Chondrocyte (in vitro differentiated cells): Measurements from ENCODE around the gene TTBK1. TPM values are rescaled to one million over a fixed set of nuclear protein-coding genes. Genes with fewer than 3 reads are reported as not detected.

Source experiments
- DNase-seq: peaks from one replicate; pipeline ENCODE4 v3.0.0; 2021; ENCODE audit warnings: mixed read lengths, low spot score
- H3K27ac Mint-ChIP-seq: one replicate; pipeline ENCODE4 v1.8.0; 2021; ENCODE audit warnings: mild to moderate bottlenecking, moderate library complexity, mixed read lengths; ENCODE audit not compliant: unreplicated experiment
- H3K27me3 Mint-ChIP-seq: 2 replicates; pipeline ENCODE4 v1.8.0; 2021; ENCODE audit warnings: low read depth, mixed read lengths
- H3K36me3 Mint-ChIP-seq: 2 replicates; pipeline ENCODE4 v1.8.0; 2021; ENCODE audit warnings: low read depth, mixed read lengths
- H3K4me1 Mint-ChIP-seq: 2 replicates; pipeline ENCODE4 v1.8.0; 2021; ENCODE audit warnings: low read depth, mild to moderate bottlenecking, mixed read lengths
- H3K4me3 Mint-ChIP-seq: one replicate; pipeline ENCODE4 v1.8.0; 2021; ENCODE audit warnings: mild to moderate bottlenecking, moderate library complexity, mixed read lengths; ENCODE audit not compliant: unreplicated experiment
- H3K9me3 Mint-ChIP-seq: 2 replicates; pipeline ENCODE4 v1.8.0; 2021; ENCODE audit warnings: low read depth, mixed read lengths
- CTCF ChIP-seq: fragments of 200-600 bp; sonication (generic); IDR thresholded peaks from 2 replicates; pipeline ENCODE4 v1.5.0; 2021; ENCODE audit warnings: antibody characterized with exemption, mild to moderate bottlenecking, moderate library complexity
- total RNA-seq: library from RNA; stranded (reverse); gene quantifications from 3 replicates; pipeline ENCODE4 v1.2.1, GENCODE V29; 2021

The TTBK1 gene
- total RNA-seq, 1 donor from 2014 or later, result 0.07 TPM

GRCh38 chr6:43268782-43269272, 25.5 kb downstream of the TTBK1 start:
- no peaks in the 10 kb centered on the region for H3K9me3 Mint-ChIP-seq
- peaks cover 16% of the 10 kb centered on the region for H3K4me1 Mint-ChIP-seq
- H3K27ac Mint-ChIP-seq, result no peak overlapping the region
- TF ChIP-seq CTCF, result no peak
- DNase-seq, result no peak
- peaks cover 13% of the 10 kb centered on the region for H3K27me3 Mint-ChIP-seq
- H3K36me3 Mint-ChIP-seq, result no peaks in the 10 kb centered on the region
- H3K4me3 Mint-ChIP-seq, result peak overlapping the region; percentile 54

- Mint-ChIP-seq H3K27ac (no peak overlapping the region), H3K4me1 (peaks cover 16% of the 10 kb centered on the region), H3K36me3 (no peaks in the 10 kb centered on the region), H3K9me3 (no peaks in the 10 kb centered on the region), H3K4me3 (peak overlapping the region; percentile 54), H3K27me3 (peaks cover 17% of the 10 kb centered on the region)
- no peak for TF ChIP-seq CTCF
- no peak for DNase-seq
Observed at GRCh38 chr6:43269273-43270007, 26.2 kb downstream of the TTBK1 start.

- peaks cover 22% of the 10 kb centered on the region for H3K27me3 Mint-ChIP-seq
- H3K27ac Mint-ChIP-seq, result no peak overlapping the region
- no peak for TF ChIP-seq CTCF
- DNase-seq, result no peak
- H3K36me3 Mint-ChIP-seq, result no peaks in the 10 kb centered on the region
- H3K4me3 Mint-ChIP-seq, result no peak overlapping the region
- H3K4me1 Mint-ChIP-seq, result peaks cover 22% of the 10 kb centered on the region
- no peaks in the 10 kb centered on the region for H3K9me3 Mint-ChIP-seq
Observed at GRCh38 chr6:43271103-43271815, 28.0 kb downstream of the TTBK1 start.

- DNase-seq, result no peak
- Mint-ChIP-seq H3K4me1 (peaks cover 22% of the 10 kb centered on the region), H3K27me3 (peaks cover 22% of the 10 kb centered on the region), H3K9me3 (no peaks in the 10 kb centered on the region), H3K27ac (no peak overlapping the region), H3K36me3 (no peaks in the 10 kb centered on the region), H3K4me3 (no peak overlapping the region)
- TF ChIP-seq CTCF, result no peak
Observed at GRCh38 chr6:43271944-43272343, 28.7 kb downstream of the TTBK1 start.

- Mint-ChIP-seq H3K27ac (no peak overlapping the region), H3K9me3 (no peaks in the 10 kb centered on the region), H3K4me3 (no peak overlapping the region), H3K36me3 (no peaks in the 10 kb centered on the region), H3K27me3 (peaks cover 22% of the 10 kb centered on the region), H3K4me1 (peaks cover 31% of the 10 kb centered on the region)
- TF ChIP-seq CTCF, result no peak
- DNase-seq, result no peak
Observed at GRCh38 chr6:43273707-43274106, 30.4 kb downstream of the TTBK1 start.
